ENCODE data around the gene MRPL55. TPM values are rescaled to one million over a fixed set of nuclear protein-coding genes. Genes with fewer than 3 reads are reported as not detected.

MRPL55 gene
- total RNA-seq, 1 donor from 2014 or later = 42.4 TPM

DNA sequence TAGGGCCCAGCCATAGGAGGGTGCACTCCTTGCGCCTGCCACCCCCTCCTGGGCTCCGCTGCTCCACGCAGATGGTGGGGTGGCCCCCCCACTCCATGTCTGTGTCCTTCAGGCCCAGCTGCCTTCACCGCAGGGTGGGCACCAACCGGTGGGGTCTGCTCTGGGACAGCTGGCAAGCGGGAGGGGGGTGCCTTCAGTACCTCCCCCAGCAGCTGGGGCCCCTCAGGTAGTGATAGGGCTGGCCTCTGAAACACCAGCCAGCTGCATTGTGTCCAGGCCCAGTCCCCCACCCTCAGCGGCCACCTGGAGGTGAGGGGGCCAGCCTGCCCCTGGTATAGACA is 41.0 kb upstream of the MRPL55 start:
- no peak for DNase-seq (ENCODE audit: low spot score)
- Mint-ChIP-seq H3K4me1 (peaks cover 3% of the 10 kb centered on the region), H3K27ac (no peak overlapping the region), H3K4me3 (no peak overlapping the region), H3K9me3 (no peaks in the 10 kb centered on the region), H3K27me3 (ENCODE audit: insufficient read depth, low read depth) (peaks cover 4% of the 10 kb centered on the region), H3K36me3 (no peaks in the 10 kb centered on the region)
- Histone ChIP-seq H3K9me3 (ENCODE audit: low read depth) (no peaks in the 10 kb centered on the region), H3K27ac (no peak overlapping the region), H3K4me2 (peak overlapping the region; percentile 52), H3K27me3 (no peaks in the 10 kb centered on the region), H3F3A (ENCODE audit: low read depth) (no peaks in the 10 kb centered on the region), H3K36me3 (no peaks in the 10 kb centered on the region), H3K4me1 (peaks cover 14% of the 10 kb centered on the region), H3K79me2 (ENCODE audit: low read depth) (peaks cover 1% of the 10 kb centered on the region), H3K4me3 (no peak overlapping the region), H3K9ac (no peak overlapping the region), H4K20me1 (ENCODE audit: low read depth) (no peaks in the 10 kb centered on the region), H2AFZ (replicated peaks) (no peak overlapping the region)
- no peak for TF ChIP-seq CTCF (IDR thresholded peaks at IDR 0.05)
- no peak for TF ChIP-seq EZH2 (IDR thresholded peaks at IDR 0.05)
- no peak for TF ChIP-seq EZH2phosphoT487 (IDR thresholded peaks at IDR 0.05)

DNA sequence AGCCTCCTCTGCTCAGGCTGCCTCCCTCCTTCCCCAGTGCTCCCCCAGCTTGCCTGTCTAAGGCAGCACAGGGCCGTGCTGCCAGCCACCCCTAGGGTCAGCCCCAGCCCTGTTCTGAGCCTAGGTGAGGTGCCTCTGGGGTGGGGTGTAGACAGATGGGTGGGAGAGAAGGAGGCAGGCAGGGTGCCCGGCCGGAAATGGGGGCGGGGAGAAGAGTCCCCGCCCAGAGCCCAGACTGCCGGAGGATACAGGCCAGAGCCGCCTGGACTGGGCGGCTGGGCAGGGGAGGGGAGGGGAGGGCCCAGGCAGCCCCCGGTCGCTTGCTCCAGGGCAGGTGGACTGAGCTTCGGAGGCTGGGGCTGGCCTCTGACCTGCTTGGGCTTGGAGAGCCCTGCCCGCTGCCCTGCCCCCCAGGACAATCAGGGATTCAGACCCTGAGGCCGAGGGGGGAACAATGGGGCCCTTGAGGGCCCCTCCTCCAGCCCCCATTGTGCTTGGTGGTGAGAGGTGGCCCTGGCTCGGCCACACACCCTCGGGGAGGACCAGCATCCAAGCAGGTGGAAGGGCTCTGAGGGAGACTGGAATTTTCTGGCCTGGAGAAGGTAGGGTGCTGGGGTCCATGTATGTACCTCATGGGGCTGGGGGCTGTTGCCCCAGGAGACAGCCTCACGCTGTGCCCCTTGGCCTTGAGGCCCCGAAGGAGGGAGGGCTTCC is 40.5 kb upstream of the MRPL55 start, which contains the start of gene GJC2:
GJC2 (plus strand) TSS at position 525 of the 714 bp plus-strand sequence. CDS start 7,829 bp downstream, outside the sequence.
- Histone ChIP-seq H3K27me3 (no peaks in the 10 kb centered on the region), H3K27ac (peak within 1 kb of the TSS; percentile 27), H4K20me1 (ENCODE audit: low read depth) (peaks cover 3% of the 10 kb centered on the region), H3K4me3 (no peak within 1 kb of the TSS), H3K4me2 (peak within 1 kb of the TSS; percentile 52), H3K4me1 (peaks cover 14% of the 10 kb centered on the region), H3F3A (ENCODE audit: low read depth) (no peaks in the 10 kb centered on the region), H3K9ac (peak within 1 kb of the TSS; percentile 60), H3K9me3 (ENCODE audit: low read depth) (no peaks in the 10 kb centered on the region), H3K79me2 (ENCODE audit: low read depth) (peaks cover 6% of the 10 kb centered on the region), H2AFZ (replicated peaks) (no peak within 1 kb of the TSS), H3K36me3 (no peaks in the 10 kb centered on the region)
- no peak for TF ChIP-seq EZH2 (IDR thresholded peaks at IDR 0.05)
- TF ChIP-seq CTCF (IDR thresholded peaks at IDR 0.05) = no peak
- TF ChIP-seq EZH2phosphoT487 (IDR thresholded peaks at IDR 0.05) = no peak
- Mint-ChIP-seq H3K27ac (no peak within 1 kb of the TSS), H3K27me3 (ENCODE audit: insufficient read depth, low read depth) (peaks cover under 1% of the 10 kb centered on the region), H3K4me3 (no peak within 1 kb of the TSS), H3K36me3 (no peaks in the 10 kb centered on the region), H3K9me3 (no peaks in the 10 kb centered on the region), H3K4me1 (peaks cover 3% of the 10 kb centered on the region)
- DNase-seq (ENCODE audit: low spot score) = peak; percentile 63

DNA sequence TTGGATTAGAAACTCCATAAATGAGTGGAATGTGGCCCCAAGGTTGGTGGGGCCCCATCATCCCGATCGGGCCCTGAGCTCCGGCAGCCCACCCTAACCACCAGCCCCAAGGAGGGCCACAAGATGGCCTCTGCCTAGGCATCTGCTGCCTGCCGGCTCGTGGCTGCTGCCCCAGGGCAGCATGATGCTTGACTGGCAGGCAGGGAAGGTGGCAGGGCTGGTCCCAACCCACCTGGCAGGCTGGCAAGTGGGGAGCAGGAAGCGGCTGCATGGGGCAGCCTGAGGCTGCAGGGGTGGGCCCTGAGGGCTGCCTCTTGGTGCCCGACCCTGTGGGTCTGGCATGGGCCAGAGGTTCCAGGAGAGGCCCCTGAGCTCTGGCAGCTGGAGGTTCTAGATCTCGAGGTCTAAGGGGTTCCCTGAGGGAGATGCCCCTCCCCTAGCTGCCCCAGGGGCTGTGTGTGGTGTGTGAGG is 39.9 kb upstream of the MRPL55 start:
- Histone ChIP-seq H3K4me2 (peak overlapping the region; percentile 52), H4K20me1 (ENCODE audit: low read depth) (peaks cover 3% of the 10 kb centered on the region), H3K9me3 (ENCODE audit: low read depth) (no peaks in the 10 kb centered on the region), H3K36me3 (no peaks in the 10 kb centered on the region), H3K27ac (peak overlapping the region; percentile 27), H3F3A (ENCODE audit: low read depth) (no peaks in the 10 kb centered on the region), H2AFZ (replicated peaks) (no peak overlapping the region), H3K79me2 (ENCODE audit: low read depth) (peaks cover 8% of the 10 kb centered on the region), H3K4me1 (peaks cover 14% of the 10 kb centered on the region), H3K4me3 (no peak overlapping the region), H3K27me3 (no peaks in the 10 kb centered on the region), H3K9ac (peak overlapping the region; percentile 60)
- Mint-ChIP-seq H3K4me1 (peaks cover 4% of the 10 kb centered on the region), H3K9me3 (no peaks in the 10 kb centered on the region), H3K27me3 (ENCODE audit: insufficient read depth, low read depth) (no peaks in the 10 kb centered on the region), H3K27ac (no peak overlapping the region), H3K4me3 (no peak overlapping the region), H3K36me3 (no peaks in the 10 kb centered on the region)
- DNase-seq (ENCODE audit: low spot score) = no peak
- TF ChIP-seq EZH2 (IDR thresholded peaks at IDR 0.05) = no peak
- TF ChIP-seq EZH2phosphoT487 (IDR thresholded peaks at IDR 0.05) = no peak
- TF ChIP-seq CTCF (IDR thresholded peaks at IDR 0.05) = no peak
